Thymus (tissue), 11 donors: ENCODE results near the gene ZNF521. TPM values are rescaled to one million over a fixed set of nuclear protein-coding genes. Genes with fewer than 3 reads are reported as not detected.

Experiments
- DNase-seq, 9 donors: peaks; one replicate each; pipeline ENCODE4 v3.0.0-alpha.2; 2013; ENCODE audit warnings: low spot score in 9 of 9, low read depth in 6 of 9, missing footprints in 1 of 9
- H3K27ac ChIP-seq, 2 donors: one replicate each; pipeline ENCODE4 v1.5.1; 2013; ENCODE audit warnings: control low read depth in 1 of 2, low read depth in 1 of 2, low read length in 1 of 2, mild to moderate bottlenecking in 1 of 2, moderate library complexity in 1 of 2
- H3K27me3 ChIP-seq, 2 donors: one replicate each; pipeline ENCODE4 v1.5.1; 2013; ENCODE audit warnings: low read length in 1 of 2; ENCODE audit not compliant: control insufficient read depth in 2 of 2, insufficient read depth in 1 of 2
- H3K36me3 ChIP-seq, 2 donors: one replicate each; pipeline ENCODE4 v1.5.1; 2013; ENCODE audit warnings: low read length in 1 of 2, mild to moderate bottlenecking in 1 of 2, moderate library complexity in 1 of 2; ENCODE audit not compliant: control insufficient read depth in 2 of 2, insufficient read depth in 2 of 2
- H3K4me1 ChIP-seq, 2 donors: one replicate each; pipeline ENCODE4 v1.5.1; 2013; ENCODE audit warnings: low read length in 2 of 2; ENCODE audit not compliant: control insufficient read depth in 2 of 2, insufficient read depth in 2 of 2
- H3K4me3 ChIP-seq, 2 donors: one replicate each; pipeline ENCODE4 v1.5.1; 2013; ENCODE audit warnings: low read length in 2 of 2, control low read depth in 1 of 2, mild to moderate bottlenecking in 1 of 2
- H3K9me3 ChIP-seq, 2 donors: one replicate each; pipeline ENCODE4 v1.5.1; 2013; ENCODE audit warnings: low read length in 1 of 2, mild to moderate bottlenecking in 1 of 2; ENCODE audit not compliant: control insufficient read depth in 2 of 2, insufficient read depth in 1 of 2
- WGBS: extraction: QIAGEN DNeasy Blood & Tissue Kit; methylation state at CpG from one replicate; pipeline ENCODE4 v1.1.7; 2013; 5-methylcytosine and 5-hydroxymethylcytosine counted together
- polyA plus RNA-seq: library from polyadenylated mRNA; stranded (reverse); fragments of 200-250 nt; gene quantifications from one replicate; pipeline ENCODE4 v1.2.3, GENCODE V29; 2013
- total RNA-seq: library from RNA; stranded (reverse); fragments of 120-200 nt; gene quantifications from one replicate; pipeline ENCODE4 v1.2.4, GENCODE V29; 2013
- donor health status: healthy.

ZNF521 gene
- total and polyA plus RNA-seq, 2 donors, result 3.7 to 9.2 TPM

- no peaks in the 10 kb centered on the region for H3K36me3 ChIP-seq
- no peaks in the 10 kb centered on the region for H3K27me3 ChIP-seq
- H3K4me3 ChIP-seq, result no peak overlapping the region
- H3K9me3 ChIP-seq, result no peaks in the 10 kb centered on the region
- H3K27ac ChIP-seq, result no peak overlapping the region
- peaks cover 0 to 10% of the 10 kb centered on the region in 2 donors for H3K4me1 ChIP-seq
- WGBS, result 95% methylated on average over 9 of the region's 9 CpGs
- DNase-seq, result no peak
These were observed 64.9 kb downstream of the ZNF521 start for GRCh38 chr18:25287106-25287505.

GRCh38 chr18:25284861-25285550 is 67.0 kb downstream of the ZNF521 start:
- no peaks in the 10 kb centered on the region for H3K27me3 ChIP-seq
- 83% methylated on average over 10 of the region's 10 CpGs for WGBS
- DNase-seq, result peak in 2 of 9 donors; percentile 17 to 28
- H3K36me3 ChIP-seq, result no peaks in the 10 kb centered on the region
- no peak overlapping the region for H3K27ac ChIP-seq
- no peak overlapping the region for H3K4me3 ChIP-seq
- no peaks in the 10 kb centered on the region for H3K9me3 ChIP-seq
- peaks cover 0 to 11% of the 10 kb centered on the region in 2 donors for H3K4me1 ChIP-seq

DNA sequence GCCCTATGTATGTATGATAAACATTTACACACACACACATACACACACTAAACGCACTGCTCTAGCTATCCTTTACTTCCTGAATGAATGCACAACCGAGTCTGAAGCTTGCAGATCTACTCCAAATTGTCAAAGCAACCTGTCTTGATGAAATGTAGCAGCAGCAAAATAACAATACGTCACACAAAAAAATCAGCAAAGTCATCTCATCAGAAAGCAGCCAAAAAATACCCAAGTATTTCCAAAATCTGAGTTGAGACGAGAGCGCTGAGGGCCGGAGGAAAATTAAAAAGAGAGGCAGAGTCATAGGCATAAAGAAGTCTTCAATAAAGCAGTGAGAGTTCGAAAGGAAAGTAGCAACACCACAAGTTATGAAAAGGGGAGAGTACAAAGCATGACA is 67.7 kb downstream of the ZNF521 start:
- 78% methylated on average over 7 of the region's 7 CpGs for WGBS
- no peak overlapping the region for H3K4me3 ChIP-seq
- peaks cover 0 to 11% of the 10 kb centered on the region in 2 donors for H3K4me1 ChIP-seq
- H3K9me3 ChIP-seq, result no peaks in the 10 kb centered on the region
- H3K27ac ChIP-seq, result peak overlapping the region in 1 of 2 donors; percentile 27
- H3K27me3 ChIP-seq, result no peaks in the 10 kb centered on the region
- no peak for DNase-seq
- H3K36me3 ChIP-seq, result no peaks in the 10 kb centered on the region

DNA sequence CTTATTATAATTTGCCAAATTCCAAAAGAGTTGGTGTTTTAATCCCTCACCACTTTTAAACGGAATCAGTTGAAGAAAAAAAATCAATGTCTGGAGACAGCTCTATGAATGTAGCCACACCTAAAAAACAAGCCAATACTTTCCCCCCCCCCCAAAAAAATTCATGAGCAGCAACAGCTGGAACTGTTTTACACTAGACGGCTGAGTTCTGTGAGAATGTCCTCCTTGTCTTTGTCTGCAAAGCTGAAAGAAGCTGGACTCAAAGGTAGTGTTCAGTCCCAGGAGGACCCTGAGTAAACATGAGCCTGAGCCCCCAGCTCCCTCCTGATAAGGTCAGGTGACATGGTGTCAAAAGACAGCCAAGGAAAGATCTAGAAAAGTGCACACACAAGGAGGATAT is 68.2 kb downstream of the ZNF521 start:
- no peaks in the 10 kb centered on the region for H3K36me3 ChIP-seq
- no peak overlapping the region for H3K4me3 ChIP-seq
- H3K9me3 ChIP-seq, result no peaks in the 10 kb centered on the region
- DNase-seq, result no peak
- 95% methylated on average over 2 of the region's 2 CpGs for WGBS
- H3K4me1 ChIP-seq, result peaks cover 0 to 11% of the 10 kb centered on the region in 2 donors
- H3K27me3 ChIP-seq, result no peaks in the 10 kb centered on the region
- peak overlapping the region in 1 of 2 donors; percentile 23 for H3K27ac ChIP-seq

- DNase-seq, result no peak
- Histone ChIP-seq H3K36me3 (no peaks in the 10 kb centered on the region), H3K9me3 (no peaks in the 10 kb centered on the region), H3K27me3 (no peaks in the 10 kb centered on the region), H3K27ac (no peak overlapping the region), H3K4me3 (no peak overlapping the region), H3K4me1 (peaks cover 0 to 11% of the 10 kb centered on the region in 2 donors)
- 79% methylated on average over 4 of the region's 4 CpGs for WGBS
These were observed 68.9 kb downstream of the ZNF521 start for GRCh38 chr18:25282896-25283703.

GRCh38 chr18:25282282-25282681 is 69.7 kb downstream of the ZNF521 start:
- Histone ChIP-seq H3K9me3 (no peaks in the 10 kb centered on the region), H3K27me3 (no peaks in the 10 kb centered on the region), H3K36me3 (no peaks in the 10 kb centered on the region), H3K27ac (no peak overlapping the region), H3K4me1 (peaks cover 0 to 11% of the 10 kb centered on the region in 2 donors), H3K4me3 (no peak overlapping the region)
- peak in 1 of 9 donors; percentile 24 for DNase-seq
- WGBS, result 19% methylated on average over 8 of the region's 8 CpGs

DNA sequence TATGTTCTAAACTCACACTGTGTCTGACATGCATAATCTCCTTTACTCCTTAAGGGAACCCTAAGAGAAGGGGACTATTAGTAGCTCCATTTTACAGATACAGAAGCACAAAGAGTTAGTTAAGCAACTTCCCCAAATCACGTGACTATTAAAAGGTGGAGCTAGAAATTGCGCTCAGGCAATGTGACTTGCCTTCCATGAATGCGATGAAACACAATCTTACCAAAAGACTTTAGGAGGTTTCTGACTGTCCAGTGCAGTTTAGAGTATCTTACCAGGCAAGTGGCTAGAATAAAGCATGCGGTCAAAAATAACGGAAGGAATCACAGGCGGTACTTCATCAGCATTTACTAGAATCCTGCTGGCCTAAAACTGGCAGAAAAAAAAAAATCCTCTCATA is 70.4 kb downstream of the ZNF521 start:
- DNase-seq, result no peak
- Histone ChIP-seq H3K36me3 (no peaks in the 10 kb centered on the region), H3K4me1 (peaks cover 0 to 11% of the 10 kb centered on the region in 2 donors), H3K9me3 (no peaks in the 10 kb centered on the region), H3K4me3 (no peak overlapping the region), H3K27me3 (no peaks in the 10 kb centered on the region), H3K27ac (no peak overlapping the region)
- 86% methylated on average over 6 of the region's 6 CpGs for WGBS

DNA sequence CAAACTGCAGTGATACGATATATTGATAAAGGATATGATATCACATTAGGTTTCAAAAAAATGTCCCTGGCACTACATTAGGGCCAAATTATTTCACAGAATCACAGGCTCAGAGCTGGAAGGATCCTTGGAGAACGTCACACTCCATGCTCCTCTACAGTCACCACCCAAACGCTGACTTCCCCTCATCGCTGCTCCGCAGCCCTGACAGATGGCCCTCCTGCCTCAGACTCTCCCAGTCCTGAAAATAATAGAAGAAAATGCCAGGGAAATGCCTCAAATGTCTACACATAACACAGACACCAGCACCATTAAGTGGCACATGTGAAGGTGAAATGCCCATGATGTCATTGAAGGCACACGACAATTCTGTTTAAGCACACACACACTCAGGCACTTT is 72.0 kb downstream of the ZNF521 start:
- Histone ChIP-seq H3K36me3 (no peaks in the 10 kb centered on the region), H3K4me1 (peaks cover 0 to 11% of the 10 kb centered on the region in 2 donors), H3K9me3 (no peaks in the 10 kb centered on the region), H3K27me3 (no peaks in the 10 kb centered on the region), H3K27ac (no peak overlapping the region), H3K4me3 (no peak overlapping the region)
- DNase-seq, result no peak
- 95% methylated on average over 6 of the region's 6 CpGs for WGBS

DNA sequence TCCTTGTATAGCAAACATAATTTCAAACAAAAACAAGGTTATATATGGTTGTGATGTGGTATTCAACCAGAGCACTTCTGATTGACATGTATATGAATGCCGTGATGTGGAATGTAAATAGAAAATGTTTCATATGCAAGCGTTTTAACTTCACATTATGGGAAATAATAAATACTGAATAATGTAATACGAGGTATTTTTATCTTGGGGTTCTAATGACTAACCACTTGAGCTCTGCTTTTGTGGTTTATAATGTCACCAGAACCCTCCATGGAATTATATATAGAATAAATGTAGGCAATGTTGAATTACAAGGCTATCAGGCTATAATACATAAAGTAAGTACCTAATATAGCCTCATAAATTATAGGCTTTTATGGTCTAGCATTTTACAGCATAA is 72.4 kb downstream of the ZNF521 start:
- Histone ChIP-seq H3K9me3 (no peaks in the 10 kb centered on the region), H3K4me3 (no peak overlapping the region), H3K27ac (no peak overlapping the region), H3K36me3 (no peaks in the 10 kb centered on the region), H3K4me1 (peaks cover 0 to 11% of the 10 kb centered on the region in 2 donors), H3K27me3 (no peaks in the 10 kb centered on the region)
- 86% methylated on average over 3 of the region's 3 CpGs for WGBS
- no peak for DNase-seq
